OCI-LY1 (cell line): ENCODE results near the gene RNF44.

Experiments
- H2AFZ ChIP-seq: fragments of 200-600 bp; sonication (generic), shearing (Covaris generic); 2 replicates; pipeline ENCODE4 v1.6.0; 2014; ENCODE audit warnings: antibody characterized with exemption, mild to moderate bottlenecking, low read length
- H3F3A ChIP-seq: fragments of 200-600 bp; sonication (generic), shearing (Covaris generic); 2 replicates; pipeline ENCODE4 v1.6.0; 2014; ENCODE audit warnings: mild to moderate bottlenecking, antibody characterized with exemption, low read length, moderate library complexity; ENCODE audit not compliant: insufficient read depth
- H3K27ac ChIP-seq: fragments of 200-600 bp; sonication (generic); 2 replicates; pipeline ENCODE4 v1.5.1; 2014; ENCODE audit warnings: low read length, mixed run types, mild to moderate bottlenecking, low read depth; ENCODE audit not compliant: poor library complexity, severe bottlenecking
- H3K27me3 ChIP-seq: fragments of 200-600 bp; sonication (generic); 2 replicates; pipeline ENCODE4 v1.6.0; 2014; ENCODE audit warnings: antibody characterized with exemption, mild to moderate bottlenecking, low read length, moderate library complexity; ENCODE audit not compliant: insufficient read depth
- H3K36me3 ChIP-seq: fragments of 200-600 bp; sonication (generic); 2 replicates; pipeline ENCODE4 v1.6.1; 2014; ENCODE audit warnings: mild to moderate bottlenecking, antibody characterized with exemption, low read length, moderate library complexity, mixed read lengths; ENCODE audit not compliant: insufficient read depth
- H3K4me1 ChIP-seq: fragments of 200-600 bp; sonication (generic); 2 replicates; pipeline ENCODE4 v1.5.1; 2014; ENCODE audit warnings: mild to moderate bottlenecking, low read length, moderate library complexity; ENCODE audit not compliant: insufficient read depth, severe bottlenecking
- H3K4me2 ChIP-seq: fragments of 200-600 bp; sonication (generic), shearing (Covaris generic); 2 replicates; pipeline ENCODE4 v1.6.1; 2014; ENCODE audit warnings: low read length
- H3K4me3 ChIP-seq: fragments of 200-600 bp; sonication (generic); 2 replicates; pipeline ENCODE4 v1.5.1; 2014; ENCODE audit warnings: low read length, low read depth, mild to moderate bottlenecking, mixed read lengths; ENCODE audit not compliant: poor library complexity, severe bottlenecking
- H3K79me2 ChIP-seq: fragments of 200-600 bp; shearing (Covaris generic); 2 replicates; pipeline ENCODE4 v1.6.1; 2016; ENCODE audit warnings: mixed run types, low read length, mixed read lengths; ENCODE audit not compliant: insufficient read depth
- H3K9ac ChIP-seq: fragments of 200-600 bp; sonication (generic), shearing (Covaris generic); 2 replicates; pipeline ENCODE4 v1.6.1; 2014; ENCODE audit warnings: mild to moderate bottlenecking, low read length, mixed read lengths
- H3K9me2 ChIP-seq: fragments of 200-600 bp; sonication (generic), shearing (Covaris generic); 2 replicates; pipeline ENCODE4 v1.6.1; 2014; ENCODE audit warnings: low read depth, mild to moderate bottlenecking, low read length, mixed read lengths
- H3K9me3 ChIP-seq: fragments of 200-600 bp; shearing (Covaris generic); 2 replicates; pipeline ENCODE4 v1.6.1; 2014; ENCODE audit warnings: low read length, mixed read lengths
- H4K20me1 ChIP-seq: fragments of 200-600 bp; sonication (generic), shearing (Covaris generic); 2 replicates; pipeline ENCODE4 v1.6.0; 2016; ENCODE audit warnings: mild to moderate bottlenecking, low read length; ENCODE audit not compliant: insufficient read depth
- CTCF ChIP-seq: fragments of 200-600 bp; sonication (generic), shearing (Covaris generic); IDR thresholded peaks from 2 replicates; pipeline ENCODE4 v1.5.1; 2017; ENCODE audit warnings: mild to moderate bottlenecking, antibody characterized with exemption, low read length, moderate library complexity, mixed read lengths
- EZH2 ChIP-seq: fragments of 200-600 bp; sonication (generic), shearing (Covaris generic); IDR thresholded peaks from 2 replicates; pipeline ENCODE4 v1.8.0; 2017; ENCODE audit warnings: borderline replicate concordance, mixed run types, mild to moderate bottlenecking, antibody characterized with exemption, low read length, moderate library complexity, mixed read lengths

Gene RNF44

GRCh38 chr5:176528761-176529115 lies 8.5 kb downstream of the RNF44 start:
- TF ChIP-seq EZH2: no peak
- H3K27me3 ChIP-seq: no peaks in the 10 kb centered on the region
- no peak overlapping the region for H3K4me3 ChIP-seq
- no peak overlapping the region for H2AFZ ChIP-seq
- peaks cover 49% of the 10 kb centered on the region for H3K4me1 ChIP-seq
- no peaks in the 10 kb centered on the region for H3K9me2 ChIP-seq
- peaks cover 67% of the 10 kb centered on the region for H3K36me3 ChIP-seq
- peak overlapping the region; percentile 95 for H3K27ac ChIP-seq
- no peaks in the 10 kb centered on the region for H3K9me3 ChIP-seq
- H3K9ac ChIP-seq: no peak overlapping the region
- H3K79me2 ChIP-seq: peaks cover 8% of the 10 kb centered on the region; the same call in 1 of the 2 replicates
- no peak overlapping the region for H3K4me2 ChIP-seq
- no peaks in the 10 kb centered on the region for H4K20me1 ChIP-seq
- H3F3A ChIP-seq: no peaks in the 10 kb centered on the region

- no peaks in the 10 kb centered on the region for H4K20me1 ChIP-seq
- H3K36me3 ChIP-seq: peaks cover 67% of the 10 kb centered on the region
Observed at GRCh38 chr5:176528301-176528700, 8.9 kb downstream of the RNF44 start.

DNA sequence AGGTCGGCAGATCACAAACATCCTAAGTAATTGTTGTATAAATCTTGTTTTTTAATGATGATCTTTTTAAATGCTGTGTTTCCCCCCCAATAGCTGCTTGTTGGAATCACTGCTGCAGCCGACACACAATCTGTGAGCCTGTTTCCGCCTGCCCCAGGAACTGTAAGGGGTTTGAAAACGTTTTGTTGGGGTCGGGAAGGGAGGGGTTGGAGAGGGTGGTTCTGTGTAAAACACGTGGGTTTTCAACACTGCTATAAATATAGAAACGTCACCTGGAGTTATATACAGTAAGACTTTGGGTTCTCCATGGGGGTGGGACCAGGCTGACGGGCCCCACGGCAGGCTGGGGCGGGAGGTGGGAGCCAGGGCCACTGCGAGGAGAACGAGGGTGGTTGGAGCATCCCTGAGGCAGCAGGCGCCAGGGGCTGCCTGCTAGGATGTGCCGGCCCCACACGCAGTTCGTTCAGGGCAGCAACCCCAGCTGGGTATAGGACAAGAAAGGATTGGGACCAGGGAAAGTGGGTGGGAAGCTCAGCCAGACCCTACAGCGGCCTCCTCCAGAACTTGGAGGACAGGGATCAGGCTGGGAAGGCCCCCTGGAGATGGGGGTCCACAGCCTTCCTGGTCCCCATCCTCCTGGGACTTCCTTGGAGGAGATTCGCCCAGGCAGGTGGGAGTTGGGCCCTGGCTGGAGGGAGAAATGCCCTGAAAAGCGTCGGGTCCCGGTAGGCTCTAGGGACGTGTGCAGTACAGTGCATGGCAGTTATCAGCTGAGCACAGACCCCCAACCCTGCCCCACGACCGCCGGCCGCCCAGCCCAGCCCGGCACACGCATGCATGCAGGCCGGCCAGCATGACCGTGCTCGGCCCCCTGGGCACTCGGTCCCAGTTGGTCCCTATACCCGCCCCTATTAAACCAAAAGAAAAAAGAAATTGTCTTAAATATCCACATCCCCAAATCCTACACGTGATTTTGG lies 9.7 kb downstream of the RNF44 start:
- no peak overlapping the region for H2AFZ ChIP-seq
- no peak overlapping the region for H3K4me2 ChIP-seq
- no peak for TF ChIP-seq CTCF
- TF ChIP-seq EZH2: no peak
- no peak overlapping the region for H3K27ac ChIP-seq
- no peaks in the 10 kb centered on the region for H3K9me3 ChIP-seq
- H3K9me2 ChIP-seq: no peaks in the 10 kb centered on the region
- no peaks in the 10 kb centered on the region for H4K20me1 ChIP-seq
- no peaks in the 10 kb centered on the region for H3F3A ChIP-seq
- H3K36me3 ChIP-seq: peaks cover 60% of the 10 kb centered on the region
- no peak overlapping the region for H3K4me3 ChIP-seq
- no peaks in the 10 kb centered on the region for H3K27me3 ChIP-seq
- no peak overlapping the region for H3K9ac ChIP-seq
- H3K79me2 ChIP-seq: no peaks in the 10 kb centered on the region
- peaks cover 37% of the 10 kb centered on the region for H3K4me1 ChIP-seq

More at GRCh38 chr5:176528301-176528700, 8.9 kb downstream of the RNF44 start:
- H3K4me2 ChIP-seq: no peak overlapping the region
- peaks cover 6% of the 10 kb centered on the region; the same call in 1 of the 2 replicates for H3K79me2 ChIP-seq
- peak overlapping the region; percentile 95 for H3K27ac ChIP-seq
- no peaks in the 10 kb centered on the region for H3K27me3 ChIP-seq
- H3K9me3 ChIP-seq: no peaks in the 10 kb centered on the region
- no peak overlapping the region for H2AFZ ChIP-seq
- H3K9ac ChIP-seq: no peak overlapping the region
- no peaks in the 10 kb centered on the region for H3F3A ChIP-seq
- TF ChIP-seq EZH2 (no peak), CTCF (no peak)
- H3K9me2 ChIP-seq: no peaks in the 10 kb centered on the region
- peaks cover 45% of the 10 kb centered on the region for H3K4me1 ChIP-seq
- no peak overlapping the region for H3K4me3 ChIP-seq
